ENCODE measurements around the gene CLSTN2. TPM values are rescaled to one million over a fixed set of nuclear protein-coding genes. Genes with fewer than 3 reads are reported as not detected.

CLSTN2 gene
- total RNA-seq, 1 experiment from 2014 or later = 0.68 TPM

- H3K79me2 ChIP-seq (ENCODE audit: insufficient read depth, low read length) = no peaks in the 10 kb centered on the region
- Mint-ChIP-seq H3K9me3 (0 out of 5 replicates have a peak, but pooled peaks cover 0 to 4% of the 10 kb centered on the region in 2 experiments), H3K4me1 (peaks cover 11 to 12% of the 10 kb centered on the region in 2 experiments), H3K4me3 (no peak overlapping the region), H3K27ac (peak overlapping the region in 2 of 3 experiments; percentile 5 to 15; a peak in 2 of 7 replicates), H3K36me3 (ENCODE audit: insufficient read depth in 1 of 3, low read depth in 3 of 3) (no peaks in the 10 kb centered on the region), H3K27me3 (ENCODE audit: low read depth) (no peaks in the 10 kb centered on the region)
- H3K23ac ChIP-seq (ENCODE audit: insufficient read length, low read depth, low read length) = no peak overlapping the region
- H4K5ac ChIP-seq (ENCODE audit: insufficient read length, low read depth, low read length) = no peak overlapping the region
- H4K20me1 ChIP-seq (ENCODE audit: control insufficient read depth, insufficient read depth, insufficient read length) = no peaks in the 10 kb centered on the region
- peak; percentile 27; the same call in 1 of the 3 replicates for TF ChIP-seq CTCF (conservative IDR thresholded peaks at IDR 0.05)
- H2BK120ac ChIP-seq (ENCODE audit: low read depth, low read length, poor library complexity, severe bottlenecking) = no peak overlapping the region
- H3K9me3 ChIP-seq (ENCODE audit: control insufficient read depth, low read depth, low read length) = no peaks in the 10 kb centered on the region
- no peak overlapping the region for H3K4ac ChIP-seq (ENCODE audit: low read depth, low read length)
- H3K56ac ChIP-seq (ENCODE audit: insufficient read length, low read depth, low read length) = no peak overlapping the region
- no peak overlapping the region for H3T11ph ChIP-seq (ENCODE audit: low read length)
- H3K18ac ChIP-seq (ENCODE audit: insufficient read length, low read depth, low read length) = no peak overlapping the region
- no peak overlapping the region for H4K91ac ChIP-seq (ENCODE audit: insufficient read length, low read depth, low read length)
- no peak overlapping the region for H2BK20ac ChIP-seq (ENCODE audit: low read depth, low read length, poor library complexity, severe bottlenecking)
- H2AFZ ChIP-seq (ENCODE audit: low read length) = no peak overlapping the region
- H3K9ac ChIP-seq (ENCODE audit: extremely low read depth, insufficient read length, low read length) = no peak overlapping the region
- no peaks in the 10 kb centered on the region for H3K23me2 ChIP-seq (ENCODE audit: insufficient read length, low read depth, low read length, poor library complexity, severe bottlenecking)
- no peak overlapping the region for H2BK5ac ChIP-seq (ENCODE audit: insufficient read length, low read length)
- no peaks in the 10 kb centered on the region for H3K4me1 ChIP-seq (ENCODE audit: insufficient read depth, low read length)
- H2AK5ac ChIP-seq (ENCODE audit: insufficient read length, low read length) = no peak overlapping the region
- H2BK12ac ChIP-seq (ENCODE audit: insufficient read length, low read depth, low read length) = no peak overlapping the region
- H4K8ac ChIP-seq (replicated peaks; ENCODE audit: insufficient read length, low read depth, low read length) = no peak overlapping the region
- no peaks in the 10 kb centered on the region for H3K27me3 ChIP-seq (ENCODE audit: insufficient read depth, low read length)
- H3K27ac ChIP-seq (ENCODE audit: insufficient read length, low read depth, low read length) = no peak overlapping the region
- no peak overlapping the region for H2BK15ac ChIP-seq (ENCODE audit: low read depth, low read length)
- H3K14ac ChIP-seq (ENCODE audit: insufficient read depth, low read length) = no peak overlapping the region
- H3K79me1 ChIP-seq (ENCODE audit: insufficient read depth, low read depth, low read length, poor library complexity, severe bottlenecking) = no peaks in the 10 kb centered on the region
- no peak for DNase-seq
- whole genome bisulfite sequencing (ENCODE audit: extremely low coverage, insufficient read length, low lambda C conversion rate) = no CpG with 5 or more reads among the region's 1 CpG
- no peak overlapping the region for H3K4me2 ChIP-seq (ENCODE audit: insufficient read depth, insufficient read length, low read length)
These were observed 425.3 kb downstream of the CLSTN2 start for GRCh38 chr3:140360332-140360731.

Data from H9 (cell line).